ENCODE results near the gene EFCAB11.

- TF ChIP-seq CTCF (IDR thresholded peaks at IDR 0.05; ENCODE audit: extremely low read depth in 1 of 2, insufficient read depth in 1 of 2, low read depth in 1 of 2, low read length in 2 of 2) (no peak), MYC (IDR thresholded peaks at IDR 0.05; ENCODE audit: low read depth, low read length) (no peak), POLR2A (IDR thresholded peaks at IDR 0.05; ENCODE audit: low read depth, low read length) (no peak), POLR2AphosphoS5 (IDR thresholded peaks at IDR 0.05; ENCODE audit: insufficient read depth, low read depth, low read length) (no peak), JUN (IDR thresholded peaks at IDR 0.05; ENCODE audit: borderline replicate concordance, insufficient read depth, insufficient read length, low read depth) (no peak), GATA2 (IDR thresholded peaks at IDR 0.05; ENCODE audit: insufficient read depth, insufficient read length, low read depth, low read length) (no peak), MAX (IDR thresholded peaks at IDR 0.05; ENCODE audit: insufficient read depth, insufficient read length) (no peak), EZH2 (IDR thresholded peaks at IDR 0.05; ENCODE audit: borderline replicate concordance, low read depth, low read length, severe bottlenecking) (no peak)
Measured at GRCh38 chr14:89798212-89798773, 156.2 kb downstream of the EFCAB11 start.

Data from endothelial cell of umbilical vein (primary cell).